HepG2 (cell line): ENCODE data around the gene CPT1C. TPM values are rescaled to one million over a fixed set of nuclear protein-coding genes. Genes with fewer than 3 reads are reported as not detected.

Experiments
- GABPA ChIP-seq, 2 experiments: IDR thresholded peaks; 2 replicates each; pipeline ENCODE4 v1.6.1; 2011 to 2016; ENCODE audit warnings: low read depth in 2 of 2, low read length in 1 of 2, missing biosample characterization in 1 of 2, missing genetic modification characterization in 1 of 2
- KIAA2018 ChIP-seq: sonication (generic); formaldehyde crosslinking; IDR thresholded peaks from 2 replicates; pipeline ENCODE4 v1.5.0; 2020; ENCODE audit warnings: mild to moderate bottlenecking, missing genetic modification reagents, borderline replicate concordance
- SAFB2 ChIP-seq: sonication (generic); formaldehyde crosslinking; IDR thresholded peaks from 2 replicates; pipeline ENCODE4 v1.5.1; 2020; ENCODE audit warnings: missing genetic modification reagents, low read depth, mild to moderate bottlenecking, borderline replicate concordance
- SMAD3 ChIP-seq: sonication (generic); formaldehyde crosslinking; IDR thresholded peaks from 2 replicates; pipeline ENCODE4 v1.4.0; 2020; ENCODE audit warnings: missing genetic modification reagents
- TP53 ChIP-seq: sonication (generic); formaldehyde crosslinking; conservative IDR thresholded peaks from 2 replicates; pipeline ENCODE4 v1.4.0; 2020; ENCODE audit warnings: missing genetic modification reagents
- ZC3H13 ChIP-seq: sonication (generic); formaldehyde crosslinking; IDR thresholded peaks from 2 replicates; pipeline ENCODE4 v1.8.1; 2023; ENCODE audit warnings: mild to moderate bottlenecking, missing genetic modification reagents, moderate library complexity
- ZNF609 ChIP-seq: sonication (generic); formaldehyde crosslinking; IDR thresholded peaks from 2 replicates; pipeline ENCODE4 v1.4.0; 2020; ENCODE audit warnings: mild to moderate bottlenecking, missing genetic modification reagents, borderline replicate concordance
- polyA plus RNA-seq, 8 experiments: library from polyadenylated mRNA; depleted of rRNA in 3 of 8; stranded (reverse) in 7 of 8; unstranded in 1 of 8; fragments of >200 nt; fragmentation: Illumina TruSeq in 4 of 8; extraction: Trizol in 4 of 8; gene quantifications; 2 replicates each; pipeline versions ENCODE4 v1.2.1 to v1.2.3, GENCODE V29; 2011 to 2016; ENCODE audit warnings: low read depth in 4 of 8, missing spikeins in 1 of 8, mixed read lengths in 1 of 8; ENCODE audit not compliant: insufficient read depth in 1 of 8
- total RNA-seq, 5 experiments: library from RNA; depleted of rRNA; stranded (reverse); fragments of >200 nt; fragmentation: Illumina TruSeq; extraction: Trizol; gene quantifications; 2 replicates each; pipeline ENCODE4 v1.2.3, GENCODE V29; 2016; ENCODE audit warnings: low read depth in 1 of 5
- TF ChIP-seq, protein P1 (sequence below): sonication (generic); formaldehyde crosslinking; IDR thresholded peaks from 2 replicates; pipeline ENCODE4 v1.5.1; 2020; ENCODE audit warnings: mild to moderate bottlenecking, missing genetic modification reagents

CPT1C gene
- total and polyA plus RNA-seq, 2 of the 13 experiments (the other 11 are each of a cell fraction or from before 2014, with no cell fraction given), result 0.18 TPM; not detected in 1

DNA sequence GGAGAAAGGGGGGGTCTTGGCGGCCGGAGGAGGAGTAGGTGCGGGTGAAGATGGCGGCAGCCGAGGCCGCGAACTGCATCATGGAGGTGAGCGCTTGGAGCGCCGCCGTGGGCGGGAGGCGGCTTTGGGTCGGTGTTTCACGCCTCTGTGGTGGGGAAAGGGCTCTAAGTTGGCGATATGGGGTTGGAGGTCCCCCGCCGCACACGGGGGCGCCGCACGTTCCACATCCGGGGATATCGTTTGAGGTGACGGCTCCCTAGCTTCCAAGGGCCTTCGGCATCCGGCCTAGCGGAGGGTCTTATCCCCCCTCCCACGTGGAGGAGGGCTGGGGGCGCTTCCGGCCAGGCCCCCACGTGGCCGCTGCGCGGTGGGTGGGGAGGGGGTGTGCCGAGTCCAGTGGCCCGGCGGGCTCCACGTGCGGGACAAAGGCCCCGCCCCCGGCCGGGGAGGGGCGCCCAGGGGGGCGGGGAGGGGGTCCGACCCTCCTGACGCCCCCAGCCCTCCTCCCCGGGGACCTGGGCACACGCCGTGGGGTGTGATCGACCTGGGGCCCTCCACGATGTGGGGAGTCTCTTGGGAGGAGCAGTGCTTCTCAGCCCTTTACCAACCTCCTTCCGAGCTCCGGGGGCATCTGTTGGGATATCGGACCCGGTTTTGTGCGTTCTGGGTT, 13.6 kb upstream of the CPT1C start, which contains the start of gene PRMT1 (continued):
- TF ChIP-seq, protein P1, sequence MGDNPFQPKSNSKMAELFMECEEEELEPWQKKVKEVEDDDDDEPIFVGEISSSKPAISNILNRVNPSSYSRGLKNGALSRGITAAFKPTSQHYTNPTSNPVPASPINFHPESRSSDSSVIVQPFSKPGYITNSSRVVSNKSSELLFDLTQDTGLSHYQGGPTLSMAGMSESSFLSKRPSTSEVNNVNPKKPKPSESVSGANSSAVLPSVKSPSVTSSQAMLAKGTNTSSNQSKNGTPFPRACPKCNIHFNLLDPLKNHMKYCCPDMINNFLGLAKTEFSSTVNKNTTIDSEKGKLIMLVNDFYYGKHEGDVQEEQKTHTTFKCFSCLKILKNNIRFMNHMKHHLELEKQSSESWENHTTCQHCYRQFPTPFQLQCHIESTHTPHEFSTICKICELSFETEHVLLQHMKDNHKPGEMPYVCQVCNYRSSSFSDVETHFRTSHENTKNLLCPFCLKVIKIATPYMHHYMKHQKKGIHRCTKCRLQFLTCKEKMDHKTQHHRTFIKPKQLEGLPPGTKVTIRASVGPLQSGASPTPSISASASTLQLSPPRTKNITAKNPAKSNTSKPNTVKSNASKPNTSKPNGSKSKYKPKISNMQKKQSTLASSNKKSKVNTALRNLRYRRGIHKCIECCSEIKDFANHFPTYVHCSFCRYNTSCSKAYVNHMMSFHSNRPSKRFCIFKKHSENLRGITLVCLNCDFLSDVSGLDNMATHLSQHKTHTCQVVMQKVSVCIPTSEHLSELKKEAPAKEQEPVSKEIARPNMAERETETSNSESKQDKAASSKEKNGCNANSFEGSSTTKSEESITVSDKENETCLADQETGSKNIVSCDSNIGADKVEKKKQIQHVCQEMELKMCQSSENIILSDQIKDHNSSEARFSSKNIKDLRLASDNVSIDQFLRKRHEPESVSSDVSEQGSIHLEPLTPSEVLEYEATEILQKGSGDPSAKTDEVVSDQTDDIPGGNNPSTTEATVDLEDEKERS (CRISPR knock-in tag), result no peak
- TF ChIP-seq KIAA2018 (CRISPR knock-in tag) (no peak), SMAD3 (CRISPR knock-in tag) (0 out of 2 replicates have a peak, but pooled peaks have one; percentile 54), SAFB2 (CRISPR knock-in tag) (no peak), ZC3H13 (CRISPR knock-in tag) (no peak), TP53 (CRISPR knock-in tag) (no peak), GABPA (IDR thresholded peaks at IDR 0.05; ENCODE audit: low read depth, low read length) (no peak), GABPA (CRISPR knock-in tag; IDR thresholded peaks at IDR 0.05; ENCODE audit: low read depth) (no peak; the same call in 1 of the 2 replicates), ZNF609 (peak; percentile 22; the same call in 1 of the 2 replicates)
